GM10266 (cell line): Measurements from ENCODE around the gene LYSMD4.

Experiments
- DNase-seq: peaks from one replicate; pipeline ENCODE4 v3.0.0; 2012; ENCODE audit errors: extremely low spot score
- CTCF ChIP-seq: IDR thresholded peaks from 2 replicates; pipeline ENCODE4 v1.5.1; 2012; ENCODE audit warnings: mild to moderate bottlenecking, low read depth; ENCODE audit not compliant: control insufficient read depth, insufficient read depth; ENCODE audit errors: missing control alignments

The LYSMD4 gene

DNA sequence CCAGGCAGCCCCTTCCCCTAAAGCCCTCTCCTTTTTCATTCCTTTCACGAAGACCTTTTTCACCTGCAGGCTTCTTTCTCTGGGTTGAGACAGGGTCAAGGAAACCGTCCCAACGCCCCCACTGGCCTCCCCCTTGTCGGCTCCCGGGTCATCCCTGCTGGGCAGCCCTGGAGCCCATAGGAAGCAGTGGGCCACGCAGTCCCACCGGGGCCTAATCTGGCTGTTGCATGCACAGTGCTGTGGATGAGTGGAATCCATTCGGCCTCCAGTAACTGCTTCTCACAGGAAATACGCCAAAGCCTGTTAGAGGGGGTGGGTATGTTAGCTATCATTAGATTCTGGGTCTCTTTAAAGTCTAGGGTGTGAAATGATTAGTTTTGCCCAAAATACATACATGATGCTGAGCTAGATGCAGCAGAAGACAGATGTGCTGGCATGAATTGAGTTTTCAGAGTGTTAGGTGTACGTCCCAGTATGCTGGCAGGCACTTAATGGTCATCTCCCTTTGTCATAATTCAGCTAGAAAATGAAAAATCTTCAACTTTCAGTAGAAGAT, 16.6 kb downstream of the LYSMD4 start:
- TF ChIP-seq CTCF, result no peak
- no peak for DNase-seq

DNA sequence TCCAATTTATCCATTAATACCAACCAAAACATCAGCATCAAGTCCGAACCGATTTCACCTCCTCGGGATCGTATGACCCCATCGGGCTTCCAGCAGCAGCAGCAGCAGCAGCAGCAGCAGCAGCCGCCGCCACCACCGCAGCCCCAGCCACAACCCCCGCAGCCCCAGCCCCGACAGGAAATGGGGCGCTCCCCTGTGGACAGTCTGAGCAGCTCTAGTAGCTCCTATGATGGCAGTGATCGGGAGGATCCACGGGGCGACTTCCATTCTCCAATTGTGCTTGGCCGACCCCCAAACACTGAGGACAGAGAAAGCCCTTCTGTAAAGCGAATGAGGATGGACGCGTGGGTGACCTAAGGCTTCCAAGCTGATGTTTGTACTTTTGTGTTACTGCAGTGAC, 20.8 kb downstream of the LYSMD4 start:
- DNase-seq, result no peak
- no peak for TF ChIP-seq CTCF

DNA sequence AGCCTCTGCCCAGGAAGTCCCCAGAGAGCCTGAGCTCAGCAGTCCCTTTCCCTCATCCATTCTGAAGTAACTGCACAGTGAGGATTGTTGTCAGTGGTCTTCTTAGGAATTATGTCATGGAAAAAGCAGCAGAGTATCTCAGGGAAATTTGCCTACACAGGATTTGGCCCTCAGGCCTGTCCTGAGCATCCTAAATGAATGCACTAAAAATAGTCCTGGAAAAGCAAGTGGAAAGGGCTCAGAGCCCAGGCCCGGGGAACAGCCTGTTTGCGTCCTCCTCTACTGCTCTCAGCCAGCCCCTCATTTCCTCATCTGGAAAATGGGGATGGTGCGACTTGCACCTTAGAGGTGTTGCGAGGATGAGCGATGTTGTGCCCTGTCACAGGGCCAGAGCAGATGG, 21.6 kb downstream of the LYSMD4 start:
- TF ChIP-seq CTCF, result no peak
- DNase-seq, result no peak

- TF ChIP-seq CTCF, result no peak
- no peak for DNase-seq
These were observed 23.8 kb downstream of the LYSMD4 start for GRCh38 chr15:99709243-99709986.

DNA sequence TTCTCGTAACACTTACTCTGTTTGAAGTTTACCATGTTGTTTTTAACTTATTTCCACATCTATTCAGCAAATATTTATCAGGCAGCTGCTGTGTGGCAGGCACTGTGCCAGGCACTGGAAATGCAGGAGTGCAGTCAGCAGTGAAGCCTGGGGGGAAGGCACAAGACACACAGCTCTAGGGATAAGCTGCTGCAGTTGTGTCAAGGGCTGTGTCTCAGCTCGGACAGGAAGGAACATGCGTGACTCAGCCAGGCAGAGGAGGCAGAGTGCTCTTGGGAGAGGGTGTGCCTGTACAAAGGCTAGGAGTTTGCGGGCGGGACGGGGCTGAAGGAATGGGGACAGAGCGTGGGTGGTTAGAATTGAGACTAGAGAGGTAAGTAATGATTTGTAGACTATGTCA, 24.7 kb downstream of the LYSMD4 start:
- TF ChIP-seq CTCF, result no peak
- DNase-seq, result no peak

DNA sequence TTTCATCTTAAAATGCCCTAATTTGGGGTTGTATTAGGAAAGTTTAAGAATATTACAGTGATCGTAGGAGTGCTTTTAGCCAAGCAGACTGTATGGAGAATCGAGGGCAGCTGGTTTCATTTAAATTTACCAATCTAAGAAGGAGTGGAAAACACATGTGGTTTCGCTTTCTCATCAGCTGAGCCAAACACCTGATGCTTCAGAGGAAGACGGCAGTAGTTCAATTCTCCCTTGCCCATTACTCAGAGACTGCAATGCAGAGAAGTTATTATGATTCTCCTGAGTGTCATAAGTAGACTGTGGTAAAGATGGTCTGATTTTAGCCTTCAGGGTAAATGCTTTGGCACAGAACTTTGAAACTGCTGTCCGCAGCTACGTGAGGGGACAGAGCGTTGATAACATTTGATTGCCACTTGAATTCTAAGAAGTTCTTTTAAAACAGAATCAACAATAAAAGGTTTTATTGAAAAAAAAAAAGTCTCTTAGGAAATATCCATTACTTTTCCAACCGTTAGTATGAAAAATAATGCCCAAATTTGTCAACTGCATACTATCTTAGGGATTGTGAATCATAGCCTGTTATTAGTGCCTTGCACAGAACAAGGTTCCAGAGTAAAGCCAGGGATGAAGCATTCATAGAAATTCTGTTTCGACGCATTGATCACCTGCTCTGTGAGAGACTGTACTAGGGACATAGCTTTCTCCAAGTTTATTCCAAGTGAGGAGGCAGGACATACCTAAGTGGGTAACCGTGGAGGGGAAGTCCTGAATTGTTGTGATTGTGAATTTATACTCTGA, 25.6 kb downstream of the LYSMD4 start:
- no peak for TF ChIP-seq CTCF
- no peak for DNase-seq
